Transverse colon (tissue), 4 donors: ENCODE data around the gene PTRH1. TPM values are rescaled to one million over a fixed set of nuclear protein-coding genes. Genes with fewer than 3 reads are reported as not detected.

Experiments
- DNase-seq: peaks from one replicate; pipeline ENCODE4 v3.0.0-alpha.2; 2019
- H3K27ac ChIP-seq, 4 donors: fragments of 200-600 bp; sonication (generic); 2 replicates each; pipeline ENCODE4 v1.5.1; 2016 to 2018; ENCODE audit warnings: inconsistent platforms in 4 of 4
- H3K27me3 ChIP-seq: fragments of 200-600 bp; sonication (generic); 2 replicates; pipeline ENCODE4 v1.5.1; 2017; ENCODE audit warnings: inconsistent platforms
- H3K36me3 ChIP-seq, 4 donors: fragments of 200-600 bp; sonication (generic); 2 replicates each; pipeline ENCODE4 v1.5.1; 2017 to 2019; ENCODE audit warnings: inconsistent platforms in 4 of 4
- H3K4me1 ChIP-seq, 4 donors: fragments of 200-600 bp; sonication (generic); 2 replicates each; pipeline ENCODE4 v1.5.1; 2017 to 2020; ENCODE audit warnings: inconsistent platforms in 4 of 4
- H3K4me3 ChIP-seq, 4 donors: fragments of 200-600 bp; sonication (generic); 1 replicate in 1 of 4; 2 replicates in 3 of 4; pipeline versions ENCODE4 v1.5.1 to v1.6.1; 2017 to 2019; ENCODE audit warnings: inconsistent platforms in 4 of 4
- H3K9me3 ChIP-seq, 2 donors: fragments of 200-600 bp; sonication (generic); 2 replicates each; pipeline ENCODE4 v1.5.1; 2017 to 2019; ENCODE audit warnings: inconsistent platforms in 2 of 2
- CTCF ChIP-seq, 5 experiments: fragments of 200-600 bp in 3 of 5; fragments of 450-650 bp in 2 of 5; sonication (generic) in 3 of 5; IDR thresholded peaks; 1 replicate in 2 of 5; 2 replicates in 3 of 5; pipeline ENCODE4 v1.5.1; 2016 to 2017; ENCODE audit warnings: antibody characterized with exemption in 5 of 5, inconsistent platforms in 3 of 5, mild to moderate bottlenecking in 2 of 5, moderate library complexity in 1 of 5
- EP300 ChIP-seq: sonication (generic); formaldehyde crosslinking; IDR thresholded peaks from one replicate; pipeline ENCODE4 v1.6.1; 2017; ENCODE audit warnings: antibody characterized with exemption, low read depth
- POLR2A ChIP-seq: fragments of 450-650 bp; IDR thresholded peaks from one replicate; pipeline ENCODE4 v1.6.1; 2016; ENCODE audit warnings: antibody characterized with exemption, mild to moderate bottlenecking, moderate library complexity
- POLR2AphosphoS5 ChIP-seq, 3 donors: sonication (generic); formaldehyde crosslinking; IDR thresholded peaks; one replicate each; pipeline ENCODE4 v1.6.1; 2016; ENCODE audit warnings: antibody characterized with exemption in 3 of 3
- WGBS, 2 donors: methylation state at CpG; one replicate each; pipeline ENCODE4 v1.1.5; 2018; ENCODE audit warnings: low coverage in 1 of 2; 5-methylcytosine and 5-hydroxymethylcytosine counted together
- in situ Hi-C, 4 donors: fragments of 200-750 bp; cut with MboI; loops; one replicate each; pipeline versions ENCODE4 v1.15.0 to v1.15.1; 2017; ENCODE audit warnings: low sequenced_read_pairs in 3 of 4, low pct_ligation_motif_present in 1 of 4, low pct_unique_long_range_greater_than_20kb in 1 of 4
- intact Hi-C: fragments of 100-400 bp; cut with DNase I; formaldehyde crosslinking; loops from one replicate; pipeline ENCODE4 v1.15.1; 2023; ENCODE audit warnings: low total_unique reads
- total RNA-seq, 4 donors: library from RNA; depleted of rRNA; stranded (reverse); fragments of >200 nt; gene quantifications; one replicate each; pipeline ENCODE4 v1.1.0, GENCODE V29; 2016

Gene PTRH1
- total RNA-seq, 4 donors from 2014 or later: 2.4 to 9.7 (median 6.2) TPM

GRCh38 chr9:127730262-127730661, 14.8 kb upstream of the PTRH1 start:
- TF ChIP-seq POLR2A (no peak), POLR2AphosphoS5 (IDR thresholded peaks at IDR 0.05) (no peak), EP300 (no peak), CTCF (IDR thresholded peaks at IDR 0.05) (no peak)
- WGBS, 2 donors: 87% methylated on average over 8 of the region's 9 CpGs; no CpG with 5 or more reads in 1 of the 2 donors
- in situ Hi-C loops: loop anchor here (10.0 to 25.0 kb wide), 5 partner anchors 135 to 218 kb away; no protein-coding TSS in a partner anchor
- Histone ChIP-seq H3K4me1 (peaks cover 6 to 10% (median 9%) of the 10 kb centered on the region in 4 donors), H3K27me3 (no peaks in the 10 kb centered on the region), H3K9me3 (no peaks in the 10 kb centered on the region), H3K27ac (no peak overlapping the region), H3K36me3 (peaks cover 0 to 4% (median 0%) of the 10 kb centered on the region in 4 donors), H3K4me3 (no peak overlapping the region)
- no peak for DNase-seq
- intact Hi-C loops: loop anchor here (5.0 to 10.0 kb wide), 2 partner anchors 138 to 225 kb away; no protein-coding TSS in a partner anchor

GRCh38 chr9:127729522-127730256, 14.2 kb upstream of the PTRH1 start:
- no peak overlapping the region for H3K4me3 ChIP-seq
- DNase-seq: no peak
- intact Hi-C loops: loop anchor here (5.0 to 10.0 kb wide), 2 partner anchors 137 to 225 kb away; no protein-coding TSS in a partner anchor
- 83% methylated on average over 17 of the region's 18 CpGs; no CpG with 5 or more reads in 1 of the 2 donors for WGBS, 2 donors
- peaks cover 6 to 14% (median 11%) of the 10 kb centered on the region in 4 donors for H3K4me1 ChIP-seq
- H3K9me3 ChIP-seq: no peaks in the 10 kb centered on the region
- H3K27me3 ChIP-seq: no peaks in the 10 kb centered on the region
- H3K27ac ChIP-seq: no peak overlapping the region
- no peak for TF ChIP-seq POLR2AphosphoS5 (IDR thresholded peaks at IDR 0.05)
- no peak for TF ChIP-seq EP300
- no peak for TF ChIP-seq POLR2A
- TF ChIP-seq CTCF (IDR thresholded peaks at IDR 0.05): no peak
- H3K36me3 ChIP-seq: peaks cover 0 to 4% (median 0%) of the 10 kb centered on the region in 4 donors
- in situ Hi-C loops: loop anchor here (10.0 to 25.0 kb wide), 5 partner anchors 135 to 217 kb away; no protein-coding TSS in a partner anchor

GRCh38 chr9:127728808-127729207, 13.3 kb upstream of the PTRH1 start:
- Histone ChIP-seq H3K4me3 (no peak overlapping the region), H3K9me3 (no peaks in the 10 kb centered on the region), H3K27ac (no peak overlapping the region), H3K4me1 (peaks cover 0 to 15% (median 10%) of the 10 kb centered on the region in 4 donors), H3K27me3 (no peaks in the 10 kb centered on the region), H3K36me3 (peaks cover 0 to 4% (median 0%) of the 10 kb centered on the region in 4 donors)
- intact Hi-C loops (no loop called here), in situ Hi-C loops (loop anchor here in 2 of 4 donors (25.0 kb wide), 2 partner anchors 142 to 217 kb away; no protein-coding TSS in a partner anchor)
- WGBS, 2 donors: 60 to 85% methylated on average over 1 to 8 of the region's 8 CpGs
- DNase-seq: no peak
- no peak for TF ChIP-seq EP300
- TF ChIP-seq POLR2AphosphoS5 (IDR thresholded peaks at IDR 0.05): no peak
- no peak for TF ChIP-seq POLR2A
- no peak for TF ChIP-seq CTCF (IDR thresholded peaks at IDR 0.05)

GRCh38 chr9:127726871-127727270, 11.4 kb upstream of the PTRH1 start:
- Histone ChIP-seq H3K4me1 (peaks cover 0 to 23% (median 12%) of the 10 kb centered on the region in 4 donors), H3K4me3 (no peak overlapping the region), H3K27me3 (no peaks in the 10 kb centered on the region), H3K9me3 (no peaks in the 10 kb centered on the region), H3K36me3 (no peaks in the 10 kb centered on the region), H3K27ac (no peak overlapping the region)
- DNase-seq: no peak
- TF ChIP-seq EP300 (no peak), CTCF (IDR thresholded peaks at IDR 0.05) (no peak), POLR2AphosphoS5 (IDR thresholded peaks at IDR 0.05) (no peak), POLR2A (no peak)
- WGBS, 2 donors: 83% methylated on average over 8 of the region's 8 CpGs; no CpG with 5 or more reads in 1 of the 2 donors
- in situ Hi-C loops (loop anchor here in 2 of 4 donors (25.0 kb wide), 2 partner anchors 140 to 215 kb away; no protein-coding TSS in a partner anchor), intact Hi-C loops (no loop called here)
